ENCODE results near the gene MAT2A. TPM values are rescaled to one million over a fixed set of nuclear protein-coding genes. Genes with fewer than 3 reads are reported as not detected.

The MAT2A gene
- total RNA-seq (2014; rRNA removed) = 420 and 517 TPM in 2 replicates
- polyA plus RNA-seq (2012) = 142 TPM

GRCh38 chr2:85538507-85539360 is at the start of gene MAT2A:
TSS of gene MAT2A (plus strand) at chr2:85539168. CDS start at chr2:85539288, 120 bp downstream.
- DNase-seq (ENCODE audit: low read depth) = peak; percentile 91

- no peak for DNase-seq (ENCODE audit: low read depth)
Observed at GRCh38 chr2:85490861-85491755, 47.9 kb upstream of the MAT2A start.

DNA sequence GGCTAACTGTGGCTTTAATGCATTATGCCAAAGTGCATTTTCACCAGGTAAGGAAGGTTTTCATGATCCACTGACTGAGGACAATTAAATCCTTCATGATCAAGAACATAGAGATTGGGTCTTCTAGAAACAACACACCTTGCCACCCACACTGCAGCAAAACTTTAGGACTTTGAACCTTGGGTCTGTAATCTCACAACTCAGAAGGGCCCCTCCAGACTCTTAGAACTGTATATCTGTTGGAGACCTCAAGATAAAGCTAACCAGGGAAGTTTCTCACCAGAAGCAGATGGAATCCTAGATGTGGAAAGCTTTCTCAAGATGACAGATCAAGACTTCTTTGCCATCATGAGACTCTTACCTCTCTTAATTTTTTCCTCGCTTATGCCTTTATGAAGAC is 42.5 kb upstream of the MAT2A start:
- no peak for DNase-seq (ENCODE audit: low read depth)

DNA sequence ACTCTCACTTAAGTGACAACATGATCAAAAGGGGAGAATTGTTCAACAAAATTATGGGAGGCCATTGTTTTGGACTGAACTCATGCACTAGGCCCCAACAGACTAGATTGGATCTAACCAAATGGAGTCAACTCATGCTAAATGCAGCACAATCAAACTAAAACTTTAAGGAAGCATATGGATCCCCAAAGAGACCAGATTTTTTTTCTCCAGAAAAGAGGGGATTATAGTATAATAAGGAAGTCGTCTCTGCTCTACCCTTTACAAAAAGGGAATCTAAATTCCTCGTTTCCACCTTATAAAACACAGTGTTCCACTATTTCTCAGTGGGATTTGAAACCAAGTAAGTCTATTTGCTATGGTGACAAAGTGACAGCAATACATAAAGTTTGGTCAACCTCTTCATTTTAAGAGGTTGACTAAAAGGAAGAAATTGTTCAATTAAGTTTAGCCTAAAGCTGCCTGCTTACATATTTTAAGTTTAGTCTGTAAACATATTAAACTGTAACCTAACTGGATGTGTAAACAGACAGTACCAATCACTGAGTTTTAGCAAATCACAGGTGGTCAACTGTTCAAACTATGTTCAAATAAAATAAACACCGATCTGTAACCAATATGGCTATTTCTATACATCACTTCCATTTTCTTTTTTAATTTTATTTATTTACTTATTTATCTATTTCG is 40.9 kb upstream of the MAT2A start:
- DNase-seq (ENCODE audit: low read depth) = no peak

DNA sequence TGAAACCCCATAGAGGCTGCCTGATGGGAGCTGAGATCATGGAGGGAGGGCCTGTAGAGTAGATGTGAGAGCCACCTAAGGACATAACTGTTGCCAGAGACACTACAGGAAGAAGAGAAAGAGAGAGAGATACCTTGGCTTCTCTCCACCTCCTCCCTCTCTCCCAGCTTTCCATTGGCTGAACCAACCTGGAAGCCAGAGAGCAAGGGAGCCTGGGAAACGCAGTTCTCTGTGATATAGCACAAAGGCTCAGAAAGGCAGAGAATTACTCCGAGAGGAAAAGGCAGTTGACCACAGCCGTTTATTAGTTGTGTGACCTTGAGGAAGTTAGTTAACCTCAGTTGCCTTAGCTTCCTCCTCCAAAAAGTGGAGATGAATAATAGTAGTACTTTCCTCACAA is 37.7 kb upstream of the MAT2A start:
- peak; percentile 41 for DNase-seq (ENCODE audit: low read depth)

DNA sequence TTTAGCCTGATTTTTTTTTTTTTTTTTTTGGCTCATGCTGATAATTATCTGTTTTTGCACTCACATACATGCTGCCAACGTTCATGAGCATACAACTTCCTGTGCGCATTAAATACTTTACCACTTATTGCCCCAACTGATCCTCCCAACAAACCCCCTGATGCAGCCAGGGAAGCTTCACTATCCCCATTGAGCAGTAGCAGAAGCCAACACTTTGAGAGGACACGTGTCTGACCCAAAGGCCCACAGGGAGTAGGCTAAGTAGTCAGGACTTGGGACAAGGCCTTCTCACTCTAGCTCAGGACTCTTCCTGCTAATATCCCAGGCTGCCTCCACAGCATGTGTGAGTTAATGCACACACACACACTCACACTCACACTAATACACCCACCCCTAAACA is 36.2 kb upstream of the MAT2A start:
- DNase-seq (ENCODE audit: low read depth) = no peak

DNA sequence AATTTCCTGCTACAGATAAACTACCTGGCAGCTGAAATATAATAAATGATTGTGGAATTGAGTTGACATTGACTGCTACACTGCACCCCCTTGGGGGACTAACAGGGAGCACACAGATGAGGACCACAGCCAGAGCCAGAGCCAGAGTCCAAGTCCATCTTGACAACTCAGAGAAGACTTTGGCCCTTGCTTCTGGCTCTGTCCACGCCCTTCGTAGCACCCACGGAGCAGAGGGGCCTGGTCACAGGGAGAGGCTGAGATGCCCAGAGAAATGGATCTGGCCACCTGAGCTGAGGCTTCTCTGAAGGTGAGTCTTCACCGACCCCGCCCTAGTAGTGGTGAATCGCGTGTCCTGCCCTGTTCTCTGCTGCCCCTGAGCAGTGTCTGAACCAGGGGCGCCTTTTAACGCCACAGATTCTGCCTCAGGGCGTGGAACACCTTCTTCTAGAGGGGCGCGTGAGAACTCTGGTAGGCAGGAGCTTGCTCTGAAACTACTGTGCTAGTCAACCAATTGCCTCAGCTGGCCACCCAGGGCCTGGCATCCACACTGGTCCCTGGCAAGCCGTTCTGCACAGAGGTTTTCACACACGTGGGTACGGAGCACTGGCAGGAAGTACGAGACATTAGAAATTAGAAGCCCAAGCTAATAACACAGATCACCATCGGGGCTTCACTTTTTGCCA is 35.7 kb upstream of the MAT2A start:
- peak; percentile 36 for DNase-seq (ENCODE audit: low read depth)

- peak; percentile 98 for DNase-seq (ENCODE audit: low read depth)
Observed at GRCh38 chr2:85503851-85504777, 34.9 kb upstream of the MAT2A start.

GRCh38 chr2:85504778-85505261 is 34.1 kb upstream of the MAT2A start:
- DNase-seq (ENCODE audit: low read depth) = peak; percentile 100

- peak; percentile 41 for DNase-seq (ENCODE audit: low read depth)
Observed at GRCh38 chr2:85505551-85506238, 33.3 kb upstream of the MAT2A start.

DNA sequence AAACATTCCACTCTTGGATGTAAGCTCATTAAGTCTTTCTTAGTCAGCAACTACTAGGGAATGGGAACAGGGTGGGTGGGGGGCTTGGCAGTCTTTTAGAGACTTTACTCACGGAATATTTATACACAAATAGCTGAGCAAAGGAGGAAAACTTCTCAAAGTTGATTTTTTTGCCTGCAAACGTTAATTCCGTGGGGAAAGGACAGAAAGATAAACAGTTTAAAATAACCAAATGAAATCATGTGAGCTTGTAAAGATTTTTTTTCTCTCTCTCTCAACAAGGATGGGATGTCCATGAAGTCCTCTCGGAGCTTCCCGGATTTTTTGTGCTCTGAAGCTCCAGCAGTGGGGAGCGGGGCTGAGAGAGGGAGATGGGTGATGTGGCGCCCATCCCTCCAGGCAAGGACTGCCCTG is 32.2 kb upstream of the MAT2A start:
- DNase-seq (ENCODE audit: low read depth) = peak; percentile 45

GRCh38 chr2:85511008-85511811 is 27.8 kb upstream of the MAT2A start:
- DNase-seq (ENCODE audit: low read depth) = peak; percentile 62

GRCh38 chr2:85514323-85514722 is 24.6 kb upstream of the MAT2A start:
- DNase-seq (ENCODE audit: low read depth) = no peak

GRCh38 chr2:85516653-85517389 is 22.1 kb upstream of the MAT2A start:
- no peak for DNase-seq (ENCODE audit: low read depth)

DNA sequence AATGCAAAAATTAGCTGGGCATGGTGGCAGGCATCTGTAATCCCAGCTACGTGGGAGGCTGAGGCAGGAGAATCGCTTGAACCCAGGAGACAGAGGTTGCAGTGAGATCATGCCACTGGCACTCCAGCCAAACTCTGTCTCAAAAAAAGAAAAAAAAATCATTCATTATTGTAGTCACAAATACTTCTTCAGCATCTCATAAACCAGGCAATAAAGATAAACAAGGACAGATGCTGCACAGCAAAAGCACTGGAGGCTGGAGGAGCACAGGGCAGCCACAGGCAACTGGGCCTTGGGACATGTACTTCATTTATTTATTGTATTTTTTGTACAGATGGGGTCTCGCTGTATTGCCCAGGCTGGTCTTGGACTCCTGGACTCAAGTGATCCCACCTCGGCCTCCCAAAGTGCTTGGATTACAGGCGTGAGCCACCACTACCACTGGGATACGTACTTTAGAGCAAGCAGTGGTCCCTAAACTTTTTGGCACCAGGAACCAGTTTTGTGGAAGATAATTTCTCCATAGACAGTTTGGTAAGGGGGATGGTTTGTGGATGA is 16.8 kb upstream of the MAT2A start:
- DNase-seq (ENCODE audit: low read depth) = no peak

GRCh38 chr2:85523062-85523902 is 15.7 kb upstream of the MAT2A start:
- no peak for DNase-seq (ENCODE audit: low read depth)

All from LHCN-M2 (cell line).